ENCODE measurements around the gene FREM1.
A peak's percentile ranks its signal among the peaks of the same experiment; 100 is the strongest.

- no peak for TF ChIP-seq EZH2 (IDR thresholded peaks at IDR 0.05; ENCODE audit: low read depth)
- TF ChIP-seq CTCF (conservative IDR thresholded peaks at IDR 0.05) = peak; percentile 83
Measured at GRCh38 chr9:14768405-14769229, 141.6 kb downstream of the FREM1 start.
